Stimulated activated CD4-positive, alpha-beta T cell treated with anti-CD3 and anti-CD28 coated beads, Interleukin-15, amount 100 ng/mL, for 1 hour (primary cell): Measurements from ENCODE around the gene TMEM120A.
A peak's percentile ranks its signal among the peaks of the same experiment; 100 is the strongest.
"Not testable (repeated sequence)": the region's sequence is repeated elsewhere in the genome, so short reads cannot be mapped to it uniquely, and the experiment has no call there.

ENCODE experiments used
- DNase-seq, 2 donors: peaks; one replicate each; pipeline ENCODE4 v3.0.0-alpha.2; 2020; ENCODE audit warnings: low read depth in 1 of 2, low spot score in 1 of 2

TMEM120A gene

GRCh38 chr7:75994388-75995051 is at the start of gene TMEM120A:
Gene TMEM120A, minus strand, starts transcription at chr7:75994595. Its CDS starts 25 bp downstream, at chr7:75994570.
- DNase-seq: peak; percentile 87 to 95

- DNase-seq: no peak
Observed at GRCh38 chr7:76040126-76040525, 45.7 kb upstream of the TMEM120A start.

- DNase-seq: no peak
Observed at GRCh38 chr7:76037310-76037709, 42.9 kb upstream of the TMEM120A start.

- no peak for DNase-seq
Observed at GRCh38 chr7:76031964-76032363, 37.6 kb upstream of the TMEM120A start.

- DNase-seq: not testable (repeated sequence)
Observed at GRCh38 chr7:76029682-76030081, 35.3 kb upstream of the TMEM120A start.

- DNase-seq: no peak
Observed at GRCh38 chr7:76023002-76023401, 28.6 kb upstream of the TMEM120A start.

- no peak for DNase-seq
Observed at GRCh38 chr7:76022026-76022780, 27.8 kb upstream of the TMEM120A start.

- DNase-seq: peak; percentile 39 to 59
Observed at GRCh38 chr7:76020031-76020714, 25.8 kb upstream of the TMEM120A start.

- not testable (repeated sequence) for DNase-seq
Observed at GRCh38 chr7:76018520-76018919, 24.1 kb upstream of the TMEM120A start.

GRCh38 chr7:76016191-76016947 is 22.0 kb upstream of the TMEM120A start:
- no peak for DNase-seq

- DNase-seq: no peak
Observed at GRCh38 chr7:76011442-76011861, 17.1 kb upstream of the TMEM120A start.

GRCh38 chr7:76009672-76010600 is 15.5 kb upstream of the TMEM120A start:
- no peak for DNase-seq

GRCh38 chr7:76008156-76008687 is 13.8 kb upstream of the TMEM120A start:
- DNase-seq: no peak

- not testable (repeated sequence) for DNase-seq
Observed at GRCh38 chr7:76005004-76005403, 10.6 kb upstream of the TMEM120A start.

- no peak for DNase-seq
Observed at GRCh38 chr7:76003351-76003750, 9.0 kb upstream of the TMEM120A start.

GRCh38 chr7:76002822-76003221 is 8.4 kb upstream of the TMEM120A start:
- DNase-seq: no peak

- DNase-seq: no peak
Observed at GRCh38 chr7:76002139-76002538, 7.7 kb upstream of the TMEM120A start.

GRCh38 chr7:76000566-76000965 is 6.2 kb upstream of the TMEM120A start:
- DNase-seq: no peak

- DNase-seq: no peak
Observed at GRCh38 chr7:75998038-75998437, 3.6 kb upstream of the TMEM120A start.

- DNase-seq: no peak
Observed at GRCh38 chr7:75996476-75996875, 2.1 kb upstream of the TMEM120A start.
